GM19025 (cell line): ENCODE results near the gene INF2.
A peak's percentile ranks its signal among the peaks of the same experiment; 100 is the strongest.
"Not testable (repeated sequence)": the region's sequence is repeated elsewhere in the genome, so short reads cannot be mapped to it uniquely, and the experiment has no call there.

Source experiments
- ATAC-seq: cut with Tn5 transposase; IDR thresholded peaks from one replicate; pipeline ENCODE4 v1.9.1; 2021; ENCODE audit warnings: mild to moderate bottlenecking, low read depth, moderate library complexity; ENCODE audit not compliant: unreplicated experiment

The INF2 gene

GRCh38 chr14:104689109-104689880, at the start of gene INF2:
TSS of gene INF2 (plus strand) at chr14:104689618. CDS start at chr14:104701366, 11,748 bp downstream.
- ATAC-seq, result peak; percentile 50

- no peak for ATAC-seq
Observed at GRCh38 chr14:104639885-104640548, 49.4 kb upstream of the INF2 start.

DNA sequence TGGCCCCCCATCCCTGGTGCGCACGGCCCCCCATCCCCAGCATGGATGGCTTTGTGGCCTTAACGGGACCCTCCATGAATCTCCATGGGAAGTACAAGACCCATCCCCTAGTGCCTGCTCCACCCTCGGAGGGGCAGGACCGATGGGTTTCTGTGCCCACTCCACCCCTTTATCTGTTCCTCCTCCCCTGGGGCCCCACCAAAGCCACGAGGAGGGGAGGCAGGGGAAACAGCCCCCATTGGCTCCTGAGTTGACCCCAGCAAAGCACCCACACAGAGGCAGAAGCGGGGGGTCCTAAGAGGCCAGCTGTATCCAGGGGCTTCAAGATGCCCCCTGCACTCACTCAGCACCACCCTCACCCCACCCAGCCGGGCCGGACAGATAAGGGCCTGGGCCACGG, 48.7 kb upstream of the INF2 start:
- no peak for ATAC-seq

DNA sequence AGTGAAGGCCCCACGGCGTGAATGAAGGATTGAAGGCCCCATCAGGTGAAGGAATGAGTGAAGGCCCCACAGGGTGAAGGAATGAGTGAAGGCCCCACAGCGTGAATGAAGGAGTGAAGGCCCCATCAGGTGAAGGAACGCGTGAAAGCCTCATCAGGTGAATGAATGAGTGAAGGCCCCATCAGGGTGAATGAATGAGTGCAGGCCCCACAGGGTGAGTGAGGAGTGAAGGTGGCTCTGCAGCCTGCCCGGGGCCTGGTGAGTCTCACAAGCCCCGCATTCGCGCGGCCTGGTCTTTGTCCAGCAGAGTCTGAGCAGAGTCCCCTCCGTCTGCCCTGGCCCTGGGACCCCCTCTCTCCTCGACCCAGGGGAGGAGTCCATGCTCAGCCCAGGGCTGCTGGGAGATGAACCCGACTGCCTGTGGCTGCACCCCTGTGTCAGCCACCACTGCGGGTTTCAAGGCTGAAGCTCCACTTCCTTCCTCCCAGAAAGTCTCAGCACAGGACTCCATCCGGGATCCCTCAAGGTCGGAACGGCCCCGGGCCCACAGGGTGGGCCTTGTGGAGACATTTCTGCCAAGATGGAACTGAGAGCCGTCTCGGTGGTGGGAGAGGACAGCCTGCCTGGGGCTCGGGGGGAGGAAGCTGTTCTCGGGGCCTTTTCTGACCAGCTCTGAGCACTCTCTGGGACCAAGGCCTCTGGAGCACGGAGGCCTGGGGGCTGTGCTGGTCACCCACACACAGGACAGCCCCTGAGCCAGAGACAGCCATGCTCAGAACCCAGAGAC, 47.5 kb upstream of the INF2 start:
- ATAC-seq, result no peak

- no peak for ATAC-seq
Observed at GRCh38 chr14:104642540-104642868, 46.9 kb upstream of the INF2 start.

GRCh38 chr14:104643306-104643705, 46.1 kb upstream of the INF2 start:
- no peak for ATAC-seq

DNA sequence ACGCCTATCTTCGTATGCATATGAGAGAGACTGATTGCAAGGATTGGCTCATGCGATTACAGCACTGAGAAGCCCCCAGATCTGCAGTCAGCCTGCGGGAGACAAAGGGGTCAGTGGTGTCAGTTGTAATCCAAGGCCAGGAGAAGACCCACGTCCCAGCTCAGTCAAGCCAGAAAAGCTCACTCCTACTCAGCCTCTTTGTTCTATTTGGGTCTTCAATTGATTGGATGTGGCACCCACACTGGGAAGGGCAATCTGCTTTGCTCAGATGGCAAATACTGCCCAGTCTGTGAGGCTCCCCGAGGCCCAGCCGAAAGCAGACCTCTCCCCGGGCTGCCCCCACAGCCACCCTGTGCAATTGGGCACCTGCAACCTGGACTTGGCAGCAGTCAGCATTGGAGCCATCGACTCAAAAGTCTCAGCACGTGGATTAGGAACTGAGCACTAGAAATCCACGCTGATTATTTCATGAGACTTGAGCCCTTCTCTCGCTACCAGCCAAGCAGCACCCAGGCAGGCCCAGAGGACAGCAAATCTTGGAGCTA, 45.3 kb upstream of the INF2 start:
- no peak for ATAC-seq

GRCh38 chr14:104644656-104645378, 44.6 kb upstream of the INF2 start:
- ATAC-seq, result no peak

GRCh38 chr14:104647467-104648043, 41.9 kb upstream of the INF2 start:
- ATAC-seq, result no peak

- no peak for ATAC-seq
Observed at GRCh38 chr14:104650057-104650980, 39.1 kb upstream of the INF2 start.

- no peak for ATAC-seq
Observed at GRCh38 chr14:104650981-104651875, 38.2 kb upstream of the INF2 start.

DNA sequence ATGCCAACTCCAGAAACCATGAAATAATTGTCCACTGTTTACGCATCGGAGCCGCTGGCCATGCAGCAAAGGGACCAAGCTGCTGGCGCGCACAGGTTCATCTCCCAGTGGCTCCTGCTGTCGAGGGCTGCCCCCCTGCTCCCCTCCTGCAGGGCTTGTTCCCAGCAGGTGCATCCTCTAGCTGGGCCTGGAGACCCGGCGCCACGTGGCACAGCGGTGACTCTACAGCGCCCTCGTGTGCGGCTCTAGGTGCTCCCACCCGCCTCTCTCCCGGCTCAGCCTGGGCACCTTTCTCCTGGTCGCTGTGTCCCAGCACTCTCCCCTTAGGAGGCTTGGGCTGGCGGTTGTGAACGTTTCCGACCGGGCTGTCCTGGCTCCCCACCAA, 37.5 kb upstream of the INF2 start:
- no peak for ATAC-seq

DNA sequence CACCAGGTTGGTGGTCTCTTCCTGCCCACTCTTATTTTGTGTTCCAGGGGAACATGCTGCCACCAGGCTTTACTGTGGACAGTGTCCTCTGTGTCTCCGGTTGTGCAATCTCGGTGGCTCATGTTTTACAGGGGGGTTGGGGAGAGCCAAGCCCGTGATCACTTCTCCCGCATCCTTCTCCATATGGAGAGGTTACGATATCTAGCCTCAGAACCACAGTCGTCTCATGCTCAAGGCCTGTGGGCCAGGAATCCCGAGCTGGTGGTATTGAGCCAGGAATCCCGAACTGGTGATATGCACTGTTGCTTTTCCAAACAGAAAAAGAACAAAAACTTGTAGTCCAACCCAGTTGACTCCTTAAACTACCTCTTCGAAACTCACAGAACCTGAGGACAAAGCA, 37.0 kb upstream of the INF2 start:
- ATAC-seq, result no peak

DNA sequence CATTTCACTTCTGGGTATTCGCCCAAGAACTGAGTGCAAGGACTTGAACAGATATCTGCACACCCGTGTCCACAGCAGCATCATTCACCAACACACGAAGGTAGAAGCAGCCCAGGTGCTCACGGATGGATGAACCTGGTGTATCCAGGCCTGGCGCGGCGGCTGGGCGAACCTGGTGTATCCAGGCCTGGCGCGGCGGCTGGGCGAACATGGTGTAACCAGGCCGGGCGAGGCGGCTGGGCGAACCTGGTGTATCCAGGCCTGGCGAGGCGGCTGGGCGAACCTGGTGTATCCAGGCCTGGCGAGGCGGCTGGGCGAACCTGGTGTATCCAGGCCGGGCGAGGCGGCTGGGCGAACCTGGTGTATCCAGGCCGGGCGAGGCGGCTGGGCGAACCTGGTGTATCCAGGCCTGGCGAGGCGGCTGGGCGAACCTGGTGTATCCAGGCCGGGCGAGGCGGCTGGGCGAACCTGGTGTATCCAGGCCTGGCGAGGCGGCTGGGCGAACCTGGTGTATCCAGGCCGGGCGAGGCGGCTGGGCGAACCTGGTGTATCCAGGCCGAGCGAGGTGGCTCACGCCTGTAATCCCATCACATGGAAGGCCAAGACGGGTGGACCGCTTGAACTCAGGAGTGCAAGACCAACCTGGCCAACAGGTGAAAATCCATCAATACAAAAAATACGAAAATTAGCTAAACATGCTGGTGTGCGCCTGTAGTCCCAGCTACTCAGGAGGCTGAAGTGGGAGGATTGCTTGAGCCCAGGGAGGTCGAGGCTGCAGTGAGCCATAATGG, 36.1 kb upstream of the INF2 start:
- not testable (repeated sequence) for ATAC-seq

GRCh38 chr14:104654119-104654518, 35.3 kb upstream of the INF2 start:
- ATAC-seq, result no peak

DNA sequence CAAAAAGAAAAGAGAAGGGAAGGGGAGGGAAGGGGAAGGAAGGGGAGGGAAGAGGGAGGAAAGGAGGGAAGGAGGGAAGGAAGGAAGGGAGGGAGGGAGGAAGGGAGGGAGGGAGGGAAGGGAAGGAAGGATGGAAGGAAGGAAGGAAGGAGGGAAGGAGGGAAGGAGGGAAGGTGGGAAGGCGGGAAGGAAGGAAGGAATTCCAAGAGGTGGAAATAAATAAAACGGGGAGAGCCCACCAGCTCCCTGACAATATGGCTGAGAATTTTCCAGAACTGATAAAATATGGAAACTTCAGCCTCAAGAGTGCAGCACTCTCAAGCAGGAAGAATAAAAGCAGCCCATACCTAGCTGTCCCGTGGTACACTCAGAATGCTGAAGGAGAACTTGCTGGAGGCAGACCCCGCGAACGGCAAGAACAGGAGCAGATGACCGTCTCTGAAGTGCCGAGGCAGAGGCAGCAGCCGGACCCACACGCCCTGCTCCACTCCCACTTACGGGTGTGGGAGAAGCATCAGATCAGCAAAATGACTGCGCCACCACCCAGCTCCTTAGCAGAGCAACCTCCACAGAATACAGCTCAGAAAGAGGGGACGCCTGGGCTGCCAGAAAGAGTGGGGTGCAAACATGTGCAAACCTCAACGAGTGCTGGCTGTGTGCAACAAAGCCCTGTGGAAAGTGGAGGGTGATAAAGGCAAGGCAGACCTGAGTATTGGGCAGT, 34.1 kb upstream of the INF2 start:
- ATAC-seq, result no peak
